ENCODE measurements around the gene INPP5A.

INPP5A gene

DNA sequence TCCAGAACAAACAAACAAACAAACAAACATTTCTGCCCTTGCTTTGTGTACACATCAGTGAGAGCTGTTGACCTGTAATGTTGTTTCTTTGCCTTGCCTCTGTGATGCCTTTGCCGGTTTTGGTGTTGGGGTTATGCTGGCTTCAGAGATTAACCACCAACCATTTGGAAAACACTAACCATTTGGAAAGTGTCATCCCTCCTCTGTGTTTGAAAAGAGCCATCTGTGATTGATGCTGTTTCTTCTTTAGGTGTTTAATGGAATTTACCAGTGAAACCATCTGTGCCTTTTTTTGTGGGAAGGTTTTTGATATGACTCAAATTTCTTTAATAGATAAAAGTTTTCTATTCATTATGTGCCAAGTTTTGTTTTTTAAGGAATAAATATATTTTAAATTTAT lies 46.5 kb downstream of the INPP5A start:
- no peak for DNase-seq

DNA sequence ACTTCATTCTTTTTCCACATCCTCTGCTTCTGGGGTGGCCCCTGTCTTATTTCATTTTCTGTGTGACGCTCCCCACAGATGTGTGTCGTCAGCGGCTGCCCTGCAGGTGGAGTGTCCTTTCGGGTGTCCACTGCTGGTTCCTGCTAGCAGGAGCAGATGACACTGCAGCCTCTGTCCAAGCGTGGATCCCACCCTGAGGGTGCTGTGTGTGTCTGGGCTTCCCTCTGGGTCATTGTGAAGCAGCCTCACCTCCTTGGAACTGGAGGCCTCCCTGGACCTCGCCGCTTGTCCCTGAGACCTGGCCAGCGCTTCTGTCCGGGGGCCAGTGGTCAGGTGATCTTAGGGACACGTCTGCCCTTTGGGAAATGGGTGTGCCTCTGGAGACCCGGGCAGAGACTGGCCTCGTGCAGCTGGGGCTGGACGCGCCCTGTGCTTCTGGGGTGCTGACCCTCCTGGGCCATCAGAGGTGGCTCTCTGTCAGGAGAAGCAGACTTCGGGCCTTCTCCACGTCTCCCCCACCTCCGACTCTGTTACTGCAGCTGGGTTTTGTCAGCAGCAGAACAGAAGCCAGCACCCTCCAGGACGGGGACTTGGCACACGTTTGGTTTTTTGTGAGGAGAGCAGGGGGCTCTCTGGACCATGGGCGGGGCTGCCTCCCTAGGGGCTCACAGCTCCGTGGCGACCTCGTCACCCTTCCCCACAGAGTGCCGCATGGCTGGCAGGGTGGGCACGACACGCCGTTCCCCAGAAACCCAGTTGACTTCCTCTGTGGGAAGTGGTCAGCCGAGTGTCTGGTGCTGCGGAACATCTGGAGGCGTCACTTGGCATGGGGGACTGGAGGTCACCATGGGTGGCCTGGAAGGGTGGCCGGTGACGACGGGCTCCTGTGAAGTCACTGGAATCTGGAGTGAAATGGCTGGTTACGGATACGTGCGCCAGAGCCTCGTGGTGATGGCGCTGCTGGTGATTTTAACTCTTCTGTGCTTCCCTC lies 48.4 kb downstream of the INPP5A start:
- DNase-seq, result no peak

DNA sequence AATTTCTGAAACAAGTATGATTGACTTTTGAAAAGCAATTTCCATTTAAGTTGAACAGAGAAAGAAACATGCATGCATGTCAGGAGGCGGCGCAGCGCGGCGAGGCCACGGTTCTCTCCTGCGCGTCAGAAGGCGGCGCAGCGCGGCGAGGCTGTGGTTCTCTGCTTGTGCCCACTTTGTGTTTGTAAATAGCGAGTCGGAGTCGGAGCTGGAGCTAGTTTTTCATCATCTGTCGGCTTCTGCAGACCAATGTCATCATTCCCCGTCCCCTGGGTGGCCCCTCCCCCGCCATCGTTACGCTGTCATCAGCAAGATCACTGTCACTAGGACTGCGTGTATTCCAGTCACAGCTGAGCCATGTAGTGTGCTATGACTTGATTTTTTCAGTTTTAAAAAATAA lies 49.2 kb downstream of the INPP5A start:
- DNase-seq, result no peak

DNA sequence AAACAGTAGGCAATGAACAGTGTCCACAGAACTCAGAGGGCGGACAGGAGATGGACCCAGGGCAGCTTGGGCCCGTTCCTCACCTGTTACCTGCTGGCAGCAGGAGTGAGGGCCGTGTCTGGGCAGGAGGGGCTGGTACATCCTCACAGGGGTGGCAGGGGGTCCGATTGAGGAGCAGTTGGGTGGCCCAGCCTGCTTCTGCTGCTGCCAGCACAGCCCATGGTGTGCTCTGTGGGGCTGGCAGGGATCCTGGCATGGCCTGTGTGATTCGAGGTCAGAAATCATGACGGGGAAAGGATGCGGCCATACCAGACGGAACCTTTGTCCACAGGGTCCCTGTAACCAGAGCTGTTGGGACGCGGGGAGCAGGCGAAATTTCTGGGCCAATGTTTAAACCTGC lies 49.6 kb downstream of the INPP5A start:
- no peak for DNase-seq

DNA sequence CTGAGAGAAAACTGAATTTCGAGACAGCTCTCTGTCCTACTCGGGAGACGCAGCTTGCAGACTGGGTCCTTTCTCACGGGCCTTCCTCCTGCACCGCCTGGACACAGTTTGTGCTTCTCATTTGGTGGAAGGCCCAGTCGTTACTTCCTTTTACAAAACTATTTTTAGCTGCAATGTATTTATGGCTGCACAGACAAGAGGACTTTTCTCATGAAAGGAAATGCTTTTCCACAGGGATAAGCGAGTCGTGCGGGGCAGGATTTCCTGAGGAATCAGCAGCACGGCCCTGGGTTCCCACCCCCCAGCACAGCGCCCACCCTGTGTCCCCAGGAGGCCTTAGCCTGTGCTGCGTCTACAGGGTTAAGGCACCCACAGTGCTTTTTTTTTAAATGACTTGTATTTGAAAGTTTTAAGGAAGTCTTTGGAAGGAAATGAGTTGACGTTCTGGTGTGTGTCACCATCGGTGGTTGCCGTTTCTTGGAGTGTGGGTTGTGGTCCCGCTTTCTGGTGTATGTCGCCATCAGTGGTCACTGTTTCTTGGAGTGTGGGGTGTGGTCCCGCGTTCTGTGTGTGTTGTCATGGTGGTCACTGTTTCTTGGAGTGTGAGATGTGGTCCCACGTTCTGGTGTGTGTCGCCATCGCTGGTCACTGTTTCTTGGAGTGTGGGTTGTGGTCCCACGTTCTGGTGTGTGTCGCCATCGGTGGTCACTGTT lies 50.9 kb downstream of the INPP5A start:
- DNase-seq, result peak; percentile 71 to 73

DNA sequence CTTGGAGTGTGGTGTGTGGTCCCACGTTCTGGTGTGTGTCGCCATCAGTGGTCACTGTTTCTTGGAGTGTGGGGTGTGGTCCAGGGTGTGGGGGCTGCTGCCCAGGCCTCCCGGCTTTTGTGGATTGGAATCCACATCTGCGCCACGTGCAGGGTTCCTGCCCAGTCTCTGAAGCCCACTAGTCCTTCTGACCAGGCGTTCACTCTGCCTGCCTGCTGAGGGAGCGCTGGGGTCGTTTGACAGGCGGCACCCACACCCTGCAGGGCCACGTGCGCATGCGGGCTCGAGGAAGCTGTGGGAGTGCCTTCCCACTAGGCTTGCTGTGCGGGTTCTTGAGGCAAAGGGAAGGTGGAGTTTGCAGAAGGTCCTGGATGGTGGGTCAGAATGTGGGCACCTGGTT lies 51.4 kb downstream of the INPP5A start:
- no peak for DNase-seq

DNA sequence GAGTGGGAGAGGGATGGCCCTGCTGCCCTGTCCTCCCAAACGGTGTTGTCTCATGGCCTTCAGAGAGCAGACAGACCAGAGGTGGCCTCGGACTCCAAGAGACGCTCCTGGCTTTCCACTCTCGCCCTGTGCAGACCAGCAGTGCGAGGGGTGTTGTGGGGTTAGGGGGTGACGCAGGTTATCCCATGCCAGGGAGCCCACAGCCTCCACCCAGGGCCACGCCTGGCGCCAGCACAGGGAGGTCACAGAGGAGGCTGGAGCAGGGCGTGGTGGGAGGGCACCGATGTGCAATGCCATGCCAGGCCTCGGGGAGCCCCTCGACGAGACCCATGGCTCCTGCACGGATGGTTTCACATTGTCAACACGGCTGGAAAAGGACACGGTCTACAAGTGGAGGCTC lies 52.1 kb downstream of the INPP5A start:
- DNase-seq, result no peak

DNA sequence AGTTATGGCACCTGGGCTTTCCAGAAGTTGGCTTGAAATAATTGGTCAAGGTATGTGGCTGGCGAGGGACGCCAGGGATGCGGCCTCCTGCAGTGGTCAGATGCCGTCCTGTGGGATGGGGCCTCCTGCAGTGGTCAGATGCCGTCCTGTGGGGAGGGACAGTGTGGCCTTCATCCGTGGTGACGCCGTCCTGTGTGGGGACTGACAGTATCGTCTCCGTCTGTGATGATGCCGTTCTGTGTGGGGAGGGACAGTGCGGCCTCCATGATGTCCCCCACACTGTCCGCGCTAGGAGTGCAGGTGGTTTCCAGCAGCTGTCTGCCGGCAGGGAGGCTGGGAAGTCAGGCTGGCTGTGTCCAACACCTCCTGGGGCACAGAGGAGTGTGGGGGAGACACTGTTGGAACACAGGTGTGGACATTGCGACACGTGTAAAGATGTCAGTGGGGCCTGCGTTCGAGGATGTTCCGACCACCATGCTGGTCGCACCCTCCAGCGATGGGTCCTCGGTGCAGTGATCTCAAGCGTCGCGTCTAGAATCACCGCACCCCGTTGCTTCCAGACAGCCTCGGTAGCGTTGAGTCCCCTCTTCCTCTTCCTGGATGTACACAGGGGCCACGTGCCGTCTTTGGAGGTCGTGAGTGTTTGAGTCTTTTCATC lies 52.6 kb downstream of the INPP5A start:
- no peak for DNase-seq

DNA sequence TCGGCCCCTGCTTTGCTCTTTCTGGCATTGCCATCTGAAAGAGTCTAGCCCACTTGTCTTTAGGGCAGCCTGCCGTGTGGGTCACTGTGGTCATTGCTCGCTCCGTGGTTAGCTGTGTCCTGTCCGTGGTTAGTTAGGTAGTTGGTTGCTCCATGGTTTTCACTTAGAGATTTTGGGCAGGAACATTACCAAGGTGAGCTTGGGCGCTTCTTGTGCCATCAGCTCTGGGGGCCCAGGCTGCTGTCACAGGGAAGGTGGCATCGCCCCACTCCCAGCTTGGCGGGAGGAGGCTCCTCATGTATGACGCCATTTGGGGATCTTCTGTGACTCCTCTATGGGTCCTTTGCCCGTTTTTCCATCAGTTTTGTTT lies 53.1 kb downstream of the INPP5A start:
- no peak for DNase-seq

DNA sequence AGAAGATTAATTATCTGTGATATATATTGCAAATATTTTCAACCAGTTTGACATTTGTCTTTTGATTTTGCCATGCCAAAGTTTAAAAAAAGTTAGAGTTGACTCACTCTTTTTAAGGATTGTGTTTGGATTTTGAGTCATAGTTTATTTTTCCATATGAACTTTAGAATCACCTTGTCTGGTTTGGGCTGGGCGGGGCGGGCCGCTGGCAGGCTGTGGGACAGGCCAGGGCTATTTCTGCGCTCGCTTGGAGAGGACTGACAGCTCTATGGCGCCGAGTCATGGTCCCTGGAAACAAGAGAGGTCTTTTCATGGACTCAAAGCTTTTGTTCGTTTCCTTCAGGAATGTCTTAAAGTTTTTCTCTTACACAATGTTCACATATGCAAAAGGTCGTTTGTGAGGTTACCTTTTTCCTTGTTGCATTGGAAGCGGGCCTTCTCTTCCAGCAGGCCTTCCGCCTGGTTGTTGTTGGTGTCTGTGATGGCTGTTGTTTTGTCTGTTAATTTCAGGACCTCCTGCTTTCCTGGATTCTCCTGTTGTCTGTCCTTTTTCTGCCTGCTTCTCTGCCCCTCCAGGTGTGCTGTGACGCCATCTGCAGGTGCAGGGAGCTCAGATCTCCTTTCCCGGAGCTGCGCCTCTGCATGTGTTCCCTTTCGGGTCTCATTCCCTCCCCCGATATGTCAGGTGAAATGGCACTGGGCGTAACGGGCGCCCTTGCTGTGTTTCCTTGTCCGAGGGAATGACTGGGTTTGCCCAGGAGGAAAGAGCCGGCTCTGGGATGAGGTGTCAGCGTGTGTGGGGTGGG lies 53.8 kb downstream of the INPP5A start:
- no peak for DNase-seq

DNA sequence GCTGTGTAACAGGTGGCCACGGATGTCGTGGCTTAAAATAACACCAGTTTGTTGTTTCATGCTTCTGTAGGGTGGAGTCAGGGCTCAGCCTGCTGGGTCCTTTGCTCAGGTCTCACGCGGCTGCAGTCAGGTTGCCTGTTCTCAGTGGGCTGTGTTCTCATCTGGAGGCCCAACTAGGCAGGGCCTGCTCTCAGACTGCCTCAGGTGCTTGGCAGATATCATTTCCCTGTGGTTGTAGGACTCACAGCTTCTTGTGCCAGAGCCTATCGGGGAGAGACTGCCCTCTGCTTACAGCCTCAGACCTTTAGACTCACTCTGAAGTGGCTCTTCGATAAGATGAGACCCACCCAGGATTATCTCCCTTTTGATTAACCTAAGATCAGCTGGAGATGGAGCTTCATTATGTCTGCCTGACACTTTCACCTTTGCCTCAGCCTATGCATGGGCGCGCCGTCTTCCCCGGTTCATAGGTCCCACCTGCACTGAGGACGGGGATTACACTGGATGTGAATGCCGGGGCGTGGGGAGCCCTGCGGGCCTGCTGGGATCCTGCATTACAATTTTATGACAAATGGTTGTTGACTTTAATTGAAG lies 55.3 kb downstream of the INPP5A start:
- DNase-seq, result no peak

DNA sequence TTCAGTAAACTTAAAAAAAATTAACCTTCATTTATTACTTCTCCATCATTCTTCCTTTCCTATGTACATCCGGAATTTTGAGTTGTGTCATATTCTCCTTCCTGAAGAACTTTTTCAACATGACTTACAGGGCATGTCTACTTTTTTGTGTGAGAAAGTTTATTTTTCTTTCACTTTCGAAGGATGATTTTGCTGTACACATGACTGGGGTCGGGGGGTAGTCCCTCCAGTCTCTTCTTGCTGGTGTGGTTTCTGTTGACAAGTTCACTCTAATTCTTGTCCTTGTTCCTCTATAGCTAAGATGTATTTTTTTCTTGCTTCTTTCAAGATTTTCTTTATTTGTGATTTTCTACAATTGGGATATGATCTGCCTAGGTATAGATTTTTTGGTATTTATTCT lies 55.8 kb downstream of the INPP5A start:
- no peak for DNase-seq

DNA sequence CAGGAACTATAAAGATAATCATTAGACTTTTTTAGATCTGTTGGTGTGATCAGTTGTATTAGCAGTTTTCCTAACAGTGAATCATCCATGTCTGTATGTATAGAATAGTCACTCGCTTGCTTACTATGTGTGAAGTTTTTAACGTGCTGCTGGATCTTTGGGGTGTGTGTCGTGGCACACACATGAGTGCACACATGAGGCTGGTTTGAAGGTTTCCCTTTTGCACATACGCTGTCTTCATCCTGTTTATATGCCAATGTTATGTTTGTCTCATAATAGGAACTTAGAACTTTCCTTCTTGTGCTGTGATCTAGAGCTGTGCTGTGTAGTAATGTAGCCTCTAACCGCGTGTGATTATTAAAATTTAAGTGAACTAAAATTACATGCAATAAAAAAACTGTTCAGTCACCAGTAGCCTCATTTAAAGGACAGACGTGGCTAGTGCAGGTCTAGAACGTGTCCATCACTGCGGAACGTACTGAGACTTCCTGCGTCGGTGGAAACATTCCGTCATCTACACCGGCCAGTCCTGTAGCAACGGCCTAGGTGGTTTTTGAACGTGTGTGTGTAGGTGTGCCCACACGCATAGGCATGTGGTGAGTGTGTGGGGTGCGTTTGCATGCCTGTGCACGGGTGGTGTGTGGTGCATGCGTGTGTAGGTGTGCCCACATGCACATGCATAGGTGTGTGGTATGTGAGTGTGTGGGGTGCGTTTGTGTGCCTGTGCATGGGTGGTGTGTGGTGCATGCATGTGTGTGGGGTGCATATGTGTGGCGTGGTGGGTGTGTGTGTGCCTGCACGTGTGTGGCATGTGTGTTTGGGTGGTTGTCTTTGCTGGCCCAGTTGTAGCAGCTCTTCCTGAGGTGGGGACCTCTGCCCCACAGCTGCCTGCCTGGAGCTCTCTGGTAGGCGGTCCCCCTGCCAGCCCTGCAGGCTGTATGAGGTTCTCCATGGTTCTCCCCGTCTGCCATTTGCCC lies 56.6 kb downstream of the INPP5A start:
- no peak for DNase-seq

DNA sequence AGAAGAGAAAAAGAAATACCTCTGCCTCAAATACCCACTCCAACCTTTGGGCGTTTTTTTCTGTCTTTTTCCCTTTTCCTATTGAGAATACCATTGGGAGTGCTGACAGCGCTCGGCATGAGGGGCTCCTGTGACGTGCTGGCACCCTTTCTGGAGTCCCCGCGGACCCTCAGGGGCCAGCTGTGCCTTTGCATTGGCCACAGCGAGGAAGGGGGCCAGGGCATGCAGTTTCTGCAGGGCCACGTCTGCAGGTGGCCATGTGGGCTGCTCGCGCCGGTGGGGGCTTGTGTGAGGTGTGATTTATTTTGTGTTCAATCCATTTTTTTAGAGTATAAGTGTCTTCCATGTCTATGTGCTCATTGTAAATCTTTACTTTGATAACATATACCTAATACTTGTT lies 57.4 kb downstream of the INPP5A start:
- no peak for DNase-seq

DNA sequence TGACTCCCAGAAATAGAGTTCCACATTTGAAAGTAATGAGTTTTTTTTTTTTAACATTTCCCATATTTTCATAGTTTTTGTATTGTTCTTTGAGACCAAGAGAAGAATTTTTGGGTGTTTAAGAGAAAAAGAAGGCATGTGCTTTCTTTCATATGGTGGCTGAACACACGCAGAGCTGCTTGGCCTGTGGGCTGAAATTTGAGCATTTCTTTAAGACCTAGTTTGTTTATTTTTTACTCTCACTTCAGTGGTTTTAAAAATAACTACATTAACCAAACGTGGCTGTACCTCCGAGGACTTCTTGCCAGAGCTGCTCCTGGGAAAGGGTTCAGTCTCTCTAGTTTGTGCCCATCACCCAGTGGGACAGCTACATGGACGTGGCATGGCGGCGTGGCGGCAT lies 58.3 kb downstream of the INPP5A start:
- DNase-seq, result no peak

DNA sequence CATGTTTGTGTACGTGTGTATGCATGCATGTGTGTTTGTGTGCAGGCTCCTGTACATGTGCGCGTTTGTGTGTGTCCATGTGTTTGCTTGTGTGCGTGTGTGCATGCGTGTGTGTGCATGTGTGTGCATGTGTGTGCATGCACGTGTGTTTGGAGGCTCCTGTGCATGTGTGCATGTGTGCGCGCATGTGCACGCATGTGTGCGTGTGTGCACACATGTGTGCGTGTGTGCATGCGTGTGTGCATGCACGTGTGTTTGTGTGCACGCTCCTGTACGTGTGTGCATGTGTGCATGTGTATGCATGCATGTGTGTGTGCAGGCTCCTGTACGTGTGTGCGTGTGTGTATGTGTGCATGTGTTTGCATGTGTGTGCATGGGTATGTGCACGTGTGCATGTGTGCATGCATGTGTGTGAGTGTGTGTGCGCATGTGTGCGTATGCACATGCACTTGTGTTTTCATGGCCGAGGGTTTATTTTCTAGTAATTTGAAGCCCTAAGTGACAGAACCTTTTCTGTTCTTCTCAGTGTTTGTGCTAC lies 59.2 kb downstream of the INPP5A start:
- DNase-seq, result no peak

DNA sequence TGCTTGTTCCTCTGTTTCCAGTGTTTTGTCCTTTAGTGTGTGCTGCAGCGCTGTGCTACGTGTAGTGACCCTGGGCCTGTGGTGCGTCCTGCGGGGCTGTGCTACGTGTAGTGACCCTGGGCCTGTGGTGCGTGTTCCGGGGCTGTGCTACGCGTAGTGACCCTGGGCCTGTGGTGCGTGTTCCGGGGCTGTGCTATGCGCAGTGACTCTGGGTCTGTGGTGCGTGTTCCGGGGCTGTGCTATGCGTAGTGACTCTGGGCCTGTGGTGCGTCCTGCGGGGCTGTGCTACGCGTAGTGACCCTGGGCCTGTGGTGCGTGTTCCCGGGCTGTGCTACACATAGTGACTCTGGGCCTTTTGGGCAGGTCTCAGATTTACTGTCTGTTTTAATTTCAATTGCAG lies 60.1 kb downstream of the INPP5A start:
- DNase-seq, result no peak

DNA sequence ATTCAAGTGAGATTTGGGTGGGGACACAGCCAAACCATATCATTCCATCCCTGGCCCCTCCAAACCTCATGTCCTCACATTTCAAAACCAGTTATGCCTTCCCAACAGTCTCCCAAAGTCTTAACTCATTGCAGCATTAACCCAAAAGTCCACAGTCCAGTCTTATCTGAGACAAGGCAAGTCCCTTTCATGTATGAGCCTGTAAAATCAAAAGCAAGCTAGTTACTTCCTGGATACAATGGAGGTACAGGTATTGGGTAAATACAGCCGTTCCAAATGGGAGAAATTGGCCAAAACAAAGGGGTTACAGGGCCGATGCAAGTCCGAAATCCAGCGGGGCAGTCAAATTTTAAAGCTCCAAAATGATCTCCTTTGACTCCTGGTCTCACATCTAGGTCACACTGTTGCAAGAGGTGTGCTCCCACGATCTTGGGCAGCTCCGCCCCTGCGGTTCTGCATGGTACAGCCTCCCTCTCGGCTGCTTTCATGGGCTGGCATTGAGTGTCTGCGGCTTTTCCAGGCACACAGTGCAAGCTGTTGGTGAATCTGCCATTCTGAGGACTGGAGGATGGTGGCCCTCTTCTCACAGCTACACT lies 61.5 kb downstream of the INPP5A start:
- DNase-seq, result peak in 1 of 2 experiments; percentile 10

DNA sequence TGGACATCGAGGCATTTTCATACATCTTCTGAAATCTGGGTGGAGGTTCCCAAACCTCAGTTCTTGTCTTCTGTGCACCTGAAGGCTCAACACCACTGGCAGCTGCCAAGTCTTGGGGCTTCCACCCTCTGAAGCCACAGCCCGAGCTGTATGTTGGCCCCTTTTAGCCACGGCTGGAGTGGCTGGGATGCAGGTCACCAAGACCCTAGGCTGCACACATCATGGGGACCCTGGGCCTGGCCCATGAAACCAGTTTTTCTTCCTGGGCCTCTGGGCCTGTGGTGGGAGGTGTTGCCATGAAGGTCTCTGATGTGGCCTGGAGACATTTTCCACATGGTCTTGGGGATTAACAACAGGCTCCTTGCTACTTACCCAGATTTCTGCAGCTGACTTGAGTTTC lies 62.1 kb downstream of the INPP5A start:
- DNase-seq, result peak in 1 of 2 experiments; percentile 1

DNA sequence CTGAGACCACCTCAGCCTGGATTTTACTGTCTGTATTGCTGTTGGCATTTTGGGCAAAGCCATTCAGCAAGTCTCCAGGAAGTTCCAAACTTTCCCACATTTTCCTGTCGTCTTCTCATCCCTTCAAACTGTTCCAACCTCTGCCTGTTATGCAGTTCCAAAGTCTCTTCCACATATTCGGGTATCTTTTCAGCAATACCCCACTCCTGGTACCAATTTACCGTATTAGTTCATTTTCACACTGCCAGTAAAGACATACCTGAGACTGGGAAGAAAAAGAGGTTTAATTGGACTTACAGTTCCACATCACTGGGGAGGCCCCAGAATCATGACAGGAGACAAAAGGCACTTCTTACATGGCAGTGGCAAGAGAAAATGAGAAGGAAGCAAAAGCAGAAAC lies 62.8 kb downstream of the INPP5A start:
- DNase-seq, result peak in 1 of 2 experiments; percentile 4
